ENCODE results near the gene ANGPTL3. TPM values are rescaled to one million over a fixed set of nuclear protein-coding genes. Genes with fewer than 3 reads are reported as not detected.

ANGPTL3 gene
- total and polyA plus RNA-seq, 2 of the 8 experiments (the other 6 are each of a cell fraction or from before 2014, with no cell fraction given): not detected

DNA sequence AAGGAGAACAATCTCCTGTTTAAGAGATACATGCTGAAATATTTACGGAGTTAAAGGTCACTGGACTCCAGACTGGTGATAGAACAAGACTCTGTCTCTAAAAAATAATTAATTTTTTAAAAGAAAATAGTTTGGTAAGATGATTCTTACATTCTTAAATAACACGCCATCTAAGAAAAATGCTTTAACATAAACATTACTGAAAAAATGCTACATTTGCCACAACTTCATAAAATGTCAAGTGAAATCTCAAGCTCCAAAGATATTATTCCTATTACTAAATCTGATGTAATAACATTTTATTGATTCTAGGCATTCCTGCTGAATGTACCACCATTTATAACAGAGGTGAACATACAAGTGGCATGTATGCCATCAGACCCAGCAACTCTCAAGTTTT, 4.1 kb downstream of the ANGPTL3 start (continued):
- TF ChIP-seq PHF8 (conservative IDR thresholded peaks at IDR 0.05; ENCODE audit: low read depth, low read length) (no peak), RAD21 (IDR thresholded peaks at IDR 0.05 in 1 of 2, conservative IDR thresholded peaks at IDR 0.05 in 1 of 2; ENCODE audit: low read depth in 2 of 2, low read length in 2 of 2) (no peak)

All from H1 (cell line).